MV-4-11 (cell line): ENCODE measurements around the gene IFT57.
"Not testable (repeated sequence)": the region's sequence is repeated elsewhere in the genome, so short reads cannot be mapped to it uniquely, and the experiment has no call there.

Source experiments
- DNase-seq: peaks from one replicate; lab custom pipeline; 2025; lab: John Stamatoyannopoulos, UW

IFT57 gene, protein sequence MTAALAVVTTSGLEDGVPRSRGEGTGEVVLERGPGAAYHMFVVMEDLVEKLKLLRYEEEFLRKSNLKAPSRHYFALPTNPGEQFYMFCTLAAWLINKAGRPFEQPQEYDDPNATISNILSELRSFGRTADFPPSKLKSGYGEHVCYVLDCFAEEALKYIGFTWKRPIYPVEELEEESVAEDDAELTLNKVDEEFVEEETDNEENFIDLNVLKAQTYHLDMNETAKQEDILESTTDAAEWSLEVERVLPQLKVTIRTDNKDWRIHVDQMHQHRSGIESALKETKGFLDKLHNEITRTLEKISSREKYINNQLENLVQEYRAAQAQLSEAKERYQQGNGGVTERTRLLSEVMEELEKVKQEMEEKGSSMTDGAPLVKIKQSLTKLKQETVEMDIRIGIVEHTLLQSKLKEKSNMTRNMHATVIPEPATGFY

DNA sequence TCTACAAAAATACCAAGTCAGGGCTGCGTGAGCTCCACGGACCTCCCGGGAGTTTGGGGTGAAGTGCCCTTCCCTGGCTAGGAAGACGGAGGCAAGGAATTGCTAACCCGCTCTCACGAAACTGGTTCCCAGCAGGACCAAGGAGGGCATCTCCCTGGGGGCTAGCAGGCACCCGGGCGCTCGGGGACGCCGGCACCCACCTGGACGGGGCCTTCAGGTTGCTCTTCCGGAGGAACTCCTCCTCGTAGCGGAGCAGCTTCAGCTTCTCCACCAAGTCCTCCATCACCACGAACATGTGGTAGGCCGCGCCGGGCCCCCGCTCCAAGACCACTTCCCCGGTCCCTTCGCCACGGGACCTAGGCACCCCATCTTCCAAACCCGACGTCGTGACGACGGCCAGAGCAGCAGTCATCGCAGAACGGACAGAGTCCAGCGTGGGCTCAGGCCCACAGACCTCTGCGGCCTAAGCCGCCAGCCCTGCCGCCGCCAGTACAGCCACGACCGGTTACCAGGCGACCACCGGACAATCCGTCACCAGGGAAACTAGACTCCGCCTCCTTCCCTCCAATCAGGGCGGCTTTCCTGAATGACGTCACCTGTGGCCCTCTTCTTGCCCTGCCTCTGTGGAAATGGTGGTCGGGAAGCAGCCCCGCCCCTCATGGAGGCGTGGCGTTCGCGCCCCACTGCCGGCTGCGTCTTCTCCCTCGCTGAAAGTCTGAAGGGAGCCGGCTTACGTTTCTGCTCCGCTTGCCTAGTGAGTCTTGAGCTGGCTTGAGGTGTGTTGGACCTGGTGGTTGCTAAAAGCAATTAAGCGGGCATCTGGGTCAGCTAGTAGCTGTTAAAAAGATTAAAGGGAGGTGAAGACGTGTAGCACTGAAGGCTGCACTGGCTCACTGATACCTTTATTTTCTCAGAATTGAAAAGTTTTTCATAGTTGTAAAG, at the start of gene IFT57:
IFT57 (minus strand) TSS at position 514 of the 942 bp plus-strand sequence; CDS start at position 412, 102 bp downstream.
- peak; percentile 95 for DNase-seq

DNA sequence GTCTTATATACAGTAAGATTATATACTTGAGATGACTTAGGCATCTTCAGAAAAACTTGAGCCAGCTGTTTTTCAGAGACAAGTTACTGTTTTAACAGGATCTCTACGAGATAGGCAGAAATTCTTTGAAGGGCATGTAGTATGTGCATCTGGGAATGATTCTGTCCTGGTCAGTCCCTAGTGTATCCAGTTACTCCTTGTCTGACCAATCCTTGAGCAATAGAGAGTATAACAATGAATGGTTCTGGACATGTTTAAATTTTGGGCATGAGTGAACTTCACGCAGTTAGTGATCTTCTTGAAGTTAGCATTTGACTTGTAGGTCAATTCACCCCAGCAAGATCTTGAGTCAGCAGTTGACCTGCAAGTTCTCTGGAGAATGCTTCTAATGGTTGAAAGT, 49.4 kb upstream of the IFT57 start:
- DNase-seq = no peak

DNA sequence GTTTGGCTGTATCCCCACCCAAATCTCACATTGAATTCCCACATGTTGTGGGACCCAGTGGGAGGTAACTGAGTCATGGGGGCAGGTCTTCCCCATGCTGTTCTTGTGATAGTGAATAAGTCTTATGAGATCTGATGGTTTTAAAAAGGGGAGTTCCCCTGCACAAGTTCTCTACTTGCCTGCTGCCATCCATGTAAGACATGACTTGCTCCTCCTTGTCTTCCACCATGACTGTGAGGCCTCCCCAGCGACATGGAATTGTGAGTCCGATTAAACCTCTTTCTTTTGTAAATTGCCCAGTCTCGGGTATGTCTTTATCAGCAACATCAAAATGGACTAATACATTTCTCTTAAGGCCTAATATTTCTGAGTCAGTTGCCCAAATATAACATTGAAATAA, 46.0 kb upstream of the IFT57 start:
- not testable (repeated sequence) for DNase-seq

DNA sequence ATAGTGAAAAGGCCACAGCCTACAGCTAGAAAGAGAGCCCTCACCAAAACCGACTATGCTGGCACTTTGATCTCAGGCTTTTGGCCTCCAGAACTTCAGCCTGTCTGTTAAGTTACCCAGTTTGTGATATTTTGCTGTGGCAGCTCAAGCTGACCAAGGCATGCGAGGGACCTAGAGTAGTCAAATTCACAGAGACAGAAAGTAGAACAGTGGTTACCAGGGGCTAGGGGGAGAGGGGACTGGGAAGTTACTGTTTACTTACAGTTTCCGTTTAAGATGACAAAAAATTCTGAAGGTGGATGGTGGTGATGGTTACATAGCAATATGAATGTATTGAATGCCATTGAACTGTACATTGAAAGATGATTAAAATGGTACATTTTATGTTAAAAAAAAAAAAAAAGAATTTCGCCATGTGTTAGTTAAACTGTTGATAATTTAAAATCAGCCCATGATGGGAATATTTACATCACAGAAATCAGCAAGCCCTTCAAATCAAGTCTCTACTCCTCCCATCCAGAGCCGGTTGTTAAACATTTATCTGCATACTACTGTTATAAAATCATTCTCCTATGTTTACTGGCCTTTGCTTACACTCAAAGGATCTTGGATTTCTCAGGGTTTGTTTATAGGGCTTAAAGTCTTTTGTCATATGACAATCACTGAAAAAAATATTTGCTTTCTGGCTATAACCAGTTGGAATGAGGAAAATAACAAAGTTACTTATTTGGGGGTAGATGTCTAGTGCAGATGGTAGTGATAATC, 42.5 kb upstream of the IFT57 start:
- not testable (repeated sequence) for DNase-seq

DNA sequence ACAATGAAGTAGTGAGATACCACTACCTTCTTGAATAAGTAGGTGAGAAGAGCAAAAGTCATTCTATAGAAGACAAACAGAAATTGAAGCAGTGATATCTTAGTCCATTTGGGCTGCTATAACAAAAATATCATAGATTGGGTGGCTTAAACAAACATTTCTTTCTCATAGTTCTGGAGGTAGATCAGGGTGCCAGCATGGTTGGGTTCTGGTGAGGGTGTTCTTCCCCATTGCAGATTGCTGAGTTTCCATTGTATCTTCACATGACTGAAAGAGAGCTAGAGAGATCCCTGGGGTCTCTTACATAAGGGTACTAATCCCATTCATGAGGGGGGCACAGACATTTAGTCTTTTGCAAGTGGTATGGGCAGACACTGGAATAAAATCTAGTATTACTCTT, 32.9 kb upstream of the IFT57 start:
- DNase-seq = no peak

DNA sequence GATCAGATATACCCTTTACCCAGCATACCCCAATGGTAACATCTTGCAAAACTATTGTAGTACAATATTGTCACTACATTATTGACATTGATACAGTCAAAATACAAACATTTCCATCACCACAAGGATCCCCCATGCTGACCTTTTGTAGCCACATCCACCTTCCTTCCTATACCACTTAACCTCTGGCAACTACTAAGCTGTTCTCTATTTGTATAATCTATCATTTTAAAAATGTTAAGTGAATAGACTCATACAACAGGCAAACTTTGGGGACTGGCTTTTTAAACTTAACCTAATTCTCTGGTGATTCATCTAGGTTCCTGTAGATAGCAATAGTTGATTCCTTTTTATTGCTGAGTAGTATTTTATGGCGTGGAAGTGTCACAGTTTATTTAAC, 29.6 kb upstream of the IFT57 start:
- no peak for DNase-seq

DNA sequence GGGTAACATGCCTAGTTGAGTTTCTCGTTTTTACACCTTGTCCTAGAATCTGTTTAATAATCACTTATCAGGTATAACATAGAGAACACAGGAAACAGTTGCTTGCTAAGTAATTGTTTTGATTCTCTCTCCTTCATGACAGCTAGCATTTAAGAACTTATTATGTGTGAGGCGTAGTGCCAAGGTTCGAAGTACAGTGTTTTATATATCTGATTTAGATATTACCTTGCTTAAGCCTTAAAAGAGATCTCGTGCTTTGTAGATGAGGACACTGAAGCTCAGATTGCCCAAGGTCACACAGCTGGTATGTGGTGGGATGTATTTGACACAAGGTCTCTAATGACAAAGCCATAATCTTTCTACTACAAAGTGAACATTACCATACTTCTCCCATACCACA, 29.0 kb upstream of the IFT57 start:
- DNase-seq = no peak

DNA sequence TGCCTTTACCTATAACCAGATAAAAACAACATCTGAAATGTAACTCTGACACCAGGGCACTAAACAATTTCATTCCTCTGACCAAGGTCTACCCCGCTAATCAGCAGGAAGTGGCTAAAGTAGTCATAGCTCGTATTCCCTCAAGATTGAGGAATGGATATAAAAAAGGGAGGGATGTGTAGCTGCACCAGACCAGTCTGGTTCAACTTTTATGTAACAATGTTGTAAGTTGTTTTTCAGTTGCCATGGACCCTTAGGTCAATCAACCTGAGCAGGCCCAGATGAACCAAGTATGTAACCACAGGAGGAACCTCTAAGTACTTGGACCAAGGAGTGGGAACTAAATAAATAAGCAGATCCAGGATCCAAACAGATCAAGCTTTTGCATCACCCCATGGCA, 28.4 kb upstream of the IFT57 start:
- DNase-seq = peak; percentile 21

DNA sequence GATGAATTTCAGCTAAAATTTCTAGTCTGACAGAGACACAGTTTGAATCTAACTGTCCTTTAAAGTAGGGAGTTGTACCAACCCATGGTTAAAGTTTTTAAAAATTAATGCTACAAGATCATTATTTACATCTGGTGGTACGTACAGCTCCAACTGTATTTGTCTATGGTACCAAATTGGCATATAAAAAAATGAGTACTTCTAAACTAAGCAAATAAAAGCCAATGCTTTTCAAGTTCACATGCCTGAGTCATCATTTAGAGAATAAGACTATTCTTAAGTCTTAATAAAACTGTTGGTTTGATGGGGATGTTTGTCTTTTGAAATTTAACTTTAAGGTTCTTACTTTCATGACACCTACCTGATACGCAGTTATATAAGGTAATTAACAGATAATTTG, 21.0 kb upstream of the IFT57 start:
- no peak for DNase-seq

DNA sequence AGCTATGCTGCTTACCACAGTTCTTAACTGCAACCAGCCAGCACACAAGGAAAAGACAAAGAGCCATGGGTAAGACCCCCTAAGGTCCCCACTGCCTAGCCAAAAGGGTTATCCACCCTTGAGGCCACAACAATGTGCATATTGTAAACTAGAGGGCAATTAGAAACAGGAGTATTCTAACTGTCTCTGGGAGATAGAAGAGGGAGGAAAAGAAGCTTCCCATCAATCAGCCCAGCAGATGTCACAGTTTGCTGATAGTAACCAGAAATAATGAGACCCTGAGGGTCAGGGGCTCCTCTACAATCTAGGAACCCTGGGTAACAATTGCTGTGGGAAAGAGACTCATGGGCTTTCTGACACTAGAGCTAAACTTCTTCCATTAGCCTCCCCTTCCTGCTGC, 20.6 kb upstream of the IFT57 start:
- no peak for DNase-seq

DNA sequence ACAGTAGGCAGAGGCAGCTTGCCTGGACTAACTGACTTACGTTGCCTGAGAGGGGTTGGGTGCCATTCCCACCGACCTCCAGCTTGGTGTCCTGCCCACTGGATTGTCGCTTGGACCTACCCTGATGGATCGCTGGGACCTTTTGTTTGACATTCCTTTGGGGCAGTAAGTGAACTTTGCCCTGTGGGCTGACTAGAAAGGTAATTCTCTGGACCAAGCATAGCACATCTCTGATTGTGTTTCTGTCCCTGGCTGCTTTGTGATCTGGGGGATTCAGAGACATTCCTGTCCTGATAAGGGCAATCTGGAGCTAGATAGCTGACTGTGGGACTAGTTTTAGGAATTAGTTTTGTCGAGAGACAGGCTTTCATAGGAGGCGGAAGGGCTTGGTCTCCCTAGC, 19.5 kb upstream of the IFT57 start:
- no peak for DNase-seq

DNA sequence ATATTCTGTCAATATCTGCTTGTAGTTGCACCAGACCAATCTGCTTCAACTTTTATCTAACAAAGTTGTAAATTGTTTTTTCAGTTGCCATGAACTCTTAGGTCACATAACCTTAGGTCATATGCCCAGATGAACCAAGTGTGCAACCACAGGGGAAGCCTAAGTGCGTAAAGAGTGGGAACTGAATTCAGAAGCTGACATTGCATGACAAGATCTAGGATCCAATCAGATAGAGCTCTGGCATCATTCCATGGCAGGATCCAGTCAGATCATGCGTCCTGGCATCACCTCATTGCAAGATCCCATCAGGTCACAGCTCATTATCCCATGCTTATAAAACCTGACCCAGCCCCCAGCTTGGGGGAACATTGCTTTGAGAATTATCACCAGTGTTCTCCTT, 18.9 kb upstream of the IFT57 start:
- peak; percentile 41 for DNase-seq

DNA sequence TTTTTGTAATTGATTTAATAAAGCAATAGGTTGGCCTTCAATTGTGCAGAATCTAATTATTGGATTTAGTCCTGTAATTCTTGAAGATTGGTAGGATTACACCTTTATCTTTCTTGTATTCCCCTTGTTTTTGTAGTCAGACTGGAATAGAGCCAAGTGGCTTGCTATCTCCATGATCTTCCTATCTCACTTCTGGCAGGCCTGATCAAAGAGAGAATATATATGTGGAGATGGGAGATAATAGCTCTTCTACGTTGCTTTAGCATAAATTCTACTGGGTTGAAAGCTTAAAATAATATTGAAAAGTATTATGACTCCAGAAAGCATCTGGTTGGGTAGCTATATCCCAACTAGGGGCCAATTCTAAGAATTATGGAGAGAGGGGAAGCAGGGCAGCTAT, 16.9 kb upstream of the IFT57 start:
- no peak for DNase-seq

DNA sequence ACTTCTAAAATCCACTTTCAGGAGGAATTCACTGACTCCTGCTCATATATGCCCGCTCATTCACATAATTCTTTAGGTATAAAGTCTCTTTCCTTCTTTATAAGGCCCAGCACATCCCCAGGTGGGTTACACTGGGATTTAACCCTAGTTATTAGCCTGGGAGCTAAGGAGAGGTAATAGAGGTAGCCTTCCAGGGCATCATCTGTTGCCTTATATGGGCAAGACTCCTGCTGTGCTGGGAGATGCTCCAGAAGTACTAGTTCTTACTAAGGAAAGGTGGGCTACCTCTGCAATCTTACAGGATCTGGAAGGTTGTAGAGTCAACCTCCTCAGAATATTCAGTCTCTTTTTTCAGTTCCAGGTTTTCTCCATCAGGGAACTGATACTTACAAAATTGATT, 13.1 kb upstream of the IFT57 start:
- no peak for DNase-seq

DNA sequence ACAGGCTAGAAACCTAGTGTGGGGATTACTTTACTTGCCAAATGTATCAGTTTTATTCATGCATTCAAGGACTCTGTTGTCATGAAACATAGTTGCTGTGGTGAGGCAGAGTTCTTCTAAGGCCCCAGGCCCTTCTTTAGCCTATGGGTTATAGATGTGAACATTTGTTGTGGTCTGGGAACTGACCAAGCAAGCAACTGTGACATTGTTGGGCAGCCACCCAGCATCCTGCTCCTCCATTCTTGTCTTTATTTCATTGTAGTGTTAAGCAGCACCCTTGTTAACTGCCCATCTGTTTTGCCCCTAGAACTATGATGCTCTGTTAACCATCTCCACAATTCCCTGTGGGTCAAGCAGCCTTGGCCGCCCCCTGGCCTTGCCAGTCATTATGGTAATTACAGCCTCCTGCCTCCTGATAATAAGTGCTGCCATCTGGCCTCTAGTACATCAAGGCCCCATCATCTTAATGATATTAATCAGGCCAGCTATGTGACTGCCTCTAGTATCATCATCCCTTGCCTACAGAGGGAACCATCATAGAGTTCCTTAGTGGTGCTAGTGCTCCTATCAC, 12.2 kb upstream of the IFT57 start:
- DNase-seq = no peak

DNA sequence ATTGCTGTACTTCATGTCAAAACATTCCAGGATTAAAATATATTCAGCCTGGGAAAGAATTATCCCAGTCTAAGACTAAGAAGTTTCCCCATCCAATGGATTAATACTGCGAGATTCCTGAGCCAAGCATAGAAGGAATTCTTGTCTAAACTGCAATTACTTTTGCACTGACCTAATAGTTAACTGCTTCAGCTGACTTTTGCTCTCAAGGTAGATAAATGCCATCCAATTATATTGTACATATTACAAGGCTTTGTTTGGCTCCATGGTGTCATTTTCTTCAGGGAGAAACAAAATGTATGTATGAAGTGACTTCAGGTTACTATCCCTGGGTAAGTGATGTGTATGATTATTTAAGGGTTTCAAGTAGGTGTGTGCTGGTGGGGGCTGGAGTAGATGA, 6.1 kb upstream of the IFT57 start:
- no peak for DNase-seq

DNA sequence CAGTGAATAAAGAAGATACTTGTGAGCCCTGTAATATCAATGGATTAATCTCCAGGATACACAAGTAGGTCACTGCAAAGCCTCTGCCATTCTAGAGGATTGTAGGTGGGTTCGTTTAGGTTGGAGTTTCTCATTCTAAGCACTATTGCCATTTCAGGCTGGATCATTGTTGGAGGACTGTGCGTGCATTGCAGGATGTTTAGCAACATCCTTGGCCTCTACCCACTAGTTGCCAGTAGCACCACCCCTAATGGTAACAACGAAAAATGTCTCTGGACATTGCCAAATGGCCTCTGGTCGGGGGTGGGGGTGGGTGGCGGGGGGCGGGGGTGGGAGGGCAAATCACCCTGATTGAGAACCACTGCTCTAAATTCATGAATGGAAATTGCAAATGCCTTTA, 4.9 kb upstream of the IFT57 start:
- no peak for DNase-seq

DNA sequence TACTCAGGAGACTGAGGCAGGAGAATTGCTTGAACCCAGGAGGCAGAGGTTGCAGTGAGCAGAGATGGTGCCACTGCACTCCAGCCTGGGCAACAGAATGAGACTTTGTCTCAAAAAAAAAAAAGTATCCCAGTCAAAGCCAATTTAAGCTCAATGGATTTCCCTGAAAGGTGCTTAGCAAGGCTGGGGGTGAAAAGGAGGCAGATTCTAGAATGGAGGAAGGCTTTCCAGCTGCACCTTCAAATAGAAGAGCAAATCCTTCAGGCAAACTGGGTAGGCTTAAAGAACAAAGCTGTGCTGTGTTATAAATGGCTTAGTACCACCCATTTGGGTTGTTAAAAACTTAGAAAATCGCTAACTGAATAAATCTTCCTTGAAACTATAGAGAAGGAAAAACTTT, 3.0 kb upstream of the IFT57 start:
- DNase-seq = no peak

DNA sequence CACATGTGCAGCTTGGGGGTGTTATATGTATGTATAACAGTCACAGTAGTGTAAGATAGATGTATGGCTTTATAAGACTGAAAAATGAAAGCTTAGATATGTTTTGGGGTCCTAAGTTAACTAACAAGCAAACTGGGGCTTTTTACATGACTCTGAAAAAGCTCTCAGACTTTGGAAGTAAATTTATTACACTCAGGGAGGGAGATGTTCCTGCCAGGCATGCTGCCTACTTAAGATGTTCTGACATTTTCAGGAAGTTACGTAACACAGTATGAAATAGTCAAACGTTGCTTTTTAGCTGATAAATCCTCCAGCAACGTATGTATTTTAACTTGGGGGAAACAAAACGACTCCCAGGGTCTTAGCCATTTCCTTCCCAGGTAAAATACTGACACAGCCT, 1.7 kb upstream of the IFT57 start:
- DNase-seq = peak; percentile 84

DNA sequence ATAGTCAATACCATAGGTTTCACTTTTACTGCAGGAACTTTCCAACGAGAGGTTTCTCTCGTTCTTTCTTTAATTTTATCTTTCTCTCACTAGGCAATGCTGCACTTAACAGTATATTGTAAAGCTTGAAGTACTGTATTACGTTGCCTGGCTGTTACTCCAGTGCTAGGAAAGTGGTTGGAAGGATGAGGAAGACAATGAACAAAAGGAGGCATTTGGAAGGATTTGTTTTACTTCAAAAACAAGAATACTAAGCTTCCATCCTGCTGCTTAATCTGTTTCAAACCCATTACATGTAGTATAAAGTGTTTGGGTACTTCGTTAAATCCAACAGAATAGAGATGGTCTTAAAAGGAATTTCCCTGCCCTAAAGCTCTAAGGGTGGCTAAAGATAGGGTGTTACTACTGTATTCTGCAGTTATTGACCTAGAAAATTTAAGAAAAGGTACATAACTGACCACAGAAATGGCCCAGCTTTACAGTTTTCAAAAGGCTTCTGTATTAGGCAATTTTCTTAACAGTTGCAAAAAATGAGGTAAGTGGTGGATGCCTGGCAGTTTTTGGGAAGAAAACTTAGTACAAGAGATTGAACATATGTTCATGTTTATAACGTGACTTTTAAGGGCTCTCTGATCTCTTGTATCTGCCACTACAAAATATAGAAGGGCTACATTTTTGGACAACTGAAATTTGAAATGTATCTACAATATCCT, 785 bp upstream of the IFT57 start:
- peak; percentile 31 for DNase-seq

DNA sequence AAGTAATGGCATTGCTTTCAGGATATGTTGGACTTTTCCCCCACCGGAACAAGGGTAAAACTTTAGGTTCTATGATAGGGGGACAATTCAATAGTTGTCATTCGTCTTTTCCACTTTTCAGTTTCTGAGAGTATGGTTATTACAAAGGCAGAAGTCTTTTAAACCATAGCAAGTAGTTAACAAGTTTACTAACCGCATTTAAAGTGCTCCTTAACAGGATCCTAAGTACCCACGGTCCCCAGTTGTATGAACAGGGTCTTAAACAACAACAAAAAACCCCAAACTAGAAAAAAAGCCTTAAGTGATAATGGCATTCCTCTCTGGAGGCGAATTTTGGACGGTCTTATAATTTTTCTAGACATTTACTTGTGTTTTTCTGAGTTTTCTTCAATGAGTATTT, 831 bp downstream of the IFT57 start:
- DNase-seq = no peak
